GM12878 (cell line): ENCODE results near the gene RUFY3. TPM values are rescaled to one million over a fixed set of nuclear protein-coding genes. Genes with fewer than 3 reads are reported as not detected.

Experiments used
- ATAC-seq: fragments of 200-7000 bp; cut with Tn5 transposase; 3 replicates; pipeline ENCODE4 v1.9.1; 2020; ENCODE audit warnings: mild to moderate bottlenecking, moderate library complexity
- BruUV-seq: library from RNA; stranded (reverse); fragments of 400-500 nt; replicated peaks from 2 replicates; lab custom pipeline; 2021; lab: Mats Ljungman, UMichigan
- CTCF ChIA-PET: fragments of 300-600 bp; sonication (Branson Sonifier 250); formaldehyde crosslinking; extraction: SDS; loops from one replicate; lab custom pipeline; 2021; ENCODE audit warnings: inconsistent platforms; lab: Yijun Ruan, JAX
- POLR2A ChIA-PET: fragments of 350-600 bp; formaldehyde crosslinking; extraction: SDS; loops from one replicate; lab custom pipeline; 2021; ENCODE audit warnings: inconsistent platforms; lab: Charles Lee
- RAD21 ChIA-PET: fragments of 300-600 bp; sonication (Branson Sonifier 250); formaldehyde crosslinking; loops from one replicate; lab custom pipeline; 2023; ENCODE audit warnings: antibody characterized with exemption; ENCODE audit not compliant: unreplicated experiment; lab: Charles Lee
- SMC1A ChIA-PET: fragments of 300-600 bp; sonication (Branson Sonifier 250); formaldehyde crosslinking; loops from one replicate; lab custom pipeline; 2023; ENCODE audit not compliant: unreplicated experiment, uncharacterized antibody; lab: Charles Lee
- DNase-seq: peaks from one replicate; pipeline ENCODE4 v3.0.0-alpha.2; 2011; ENCODE audit warnings: low read depth, low spot score
- FAIRE-seq: peaks from 3 replicates; lab custom pipeline; 2011; peaks lifted over from hg19 to GRCh38; lab: Jason Lieb, UNC
- H2AFZ ChIP-seq: 2 replicates; pipeline ENCODE4 v1.6.0; 2011; ENCODE audit warnings: low read depth, low read length, control low read depth; ENCODE audit not compliant: control insufficient read depth
- H3K27ac ChIP-seq: 2 replicates; pipeline ENCODE4 v1.5.1; 2011; ENCODE audit warnings: control low read depth; ENCODE audit not compliant: control insufficient read depth, insufficient read depth
- H3K27me3 ChIP-seq, 2 experiments: replicated peaks in 1 of 2; 2 replicates each; pipeline versions ENCODE4 v1.6.0 to v1.6.1; 2011; ENCODE audit warnings: low read length in 1 of 2; ENCODE audit not compliant: control insufficient read depth in 2 of 2, insufficient read depth in 2 of 2
- H3K36me3 ChIP-seq, 2 experiments: 2 replicates each; pipeline ENCODE4 v1.5.1; 2011; ENCODE audit warnings: low read length in 1 of 2; ENCODE audit not compliant: control insufficient read depth in 2 of 2, insufficient read depth in 2 of 2
- H3K4me1 ChIP-seq: 2 replicates; pipeline ENCODE4 v1.6.1; 2011; ENCODE audit warnings: mild to moderate bottlenecking, low read length, moderate library complexity, mixed read lengths; ENCODE audit not compliant: control insufficient read depth, insufficient read depth
- H3K4me2 ChIP-seq: 2 replicates; pipeline ENCODE4 v1.6.0; 2011; ENCODE audit warnings: control low read depth; ENCODE audit not compliant: control insufficient read depth, insufficient read depth
- H3K4me3 ChIP-seq: fragments of 200-600 bp; sonication (generic); 2 replicates; pipeline ENCODE4 v1.5.1; 2016
- H3K79me2 ChIP-seq: 2 replicates; pipeline ENCODE4 v1.6.0; 2011; ENCODE audit warnings: low read length; ENCODE audit not compliant: control insufficient read depth, insufficient read depth
- H3K9ac ChIP-seq: 2 replicates; pipeline ENCODE4 v1.8.0; 2011; ENCODE audit warnings: low read length, control low read depth, mixed read lengths; ENCODE audit not compliant: control insufficient read depth, insufficient read depth
- H3K9me3 ChIP-seq: replicated peaks from 3 replicates; pipeline ENCODE4 v1.5.1; 2011; ENCODE audit warnings: mild to moderate bottlenecking, low read length; ENCODE audit not compliant: control insufficient read depth, insufficient read depth
- H4K20me1 ChIP-seq: 2 replicates; pipeline ENCODE4 v1.6.0; 2011; ENCODE audit not compliant: control insufficient read depth, insufficient read depth
- E2F4 ChIP-seq: IDR thresholded peaks from 2 replicates; pipeline ENCODE4 v1.6.1; 2012; ENCODE audit warnings: low read depth, low read length, improper control_type of control experiment
- IRF4 ChIP-seq: IDR thresholded peaks from 2 replicates; pipeline ENCODE4 v1.6.1; 2011; ENCODE audit warnings: low read depth, low read length
- RELB ChIP-seq: fragments of 450-650 bp; IDR thresholded peaks from 2 replicates; pipeline ENCODE4 v1.6.1; 2017; ENCODE audit warnings: low read depth, mild to moderate bottlenecking, moderate library complexity
- REST ChIP-seq: IDR thresholded peaks from 2 replicates; pipeline ENCODE4 v1.6.1; 2012; ENCODE audit warnings: mild to moderate bottlenecking, low read depth, low read length
- SUPT20H ChIP-seq: IDR thresholded peaks from 2 replicates; pipeline ENCODE4 v1.6.1; 2011; ENCODE audit warnings: low read depth, mild to moderate bottlenecking, low read length, moderate library complexity, borderline replicate concordance; ENCODE audit not compliant: control insufficient read depth
- WGBS: methylation state at CpG from one replicate; pipeline ENCODE4 v1.1.6; 2016; ENCODE audit warnings: low lambda C conversion rate; ENCODE audit not compliant: insufficient replicate concordance, insufficient coverage; ENCODE audit errors: missing lambda C conversion rate; 5-methylcytosine and 5-hydroxymethylcytosine counted together
- in situ Hi-C: fragments of 300-500 bp; cut with MboI; formaldehyde crosslinking; loops from 9 replicates; pipeline ENCODE4 v1.14.3; 2018; ENCODE audit warnings: mixed read lengths
- intact Hi-C: fragments of 100-400 bp; cut with micrococcal nuclease; formaldehyde crosslinking; loops from one replicate; pipeline ENCODE4 v1.14.2; 2022; ENCODE audit not compliant: unreplicated experiment
- polyA plus RNA-seq, 11 experiments: library from polyadenylated mRNA; depleted of rRNA in 4 of 11; unstranded in 6 of 11; stranded (reverse) in 5 of 11; fragments of >200 nt; fragmentation: Nextera tagmentation in 4 of 11; fragmentation: Illumina TruSeq in 1 of 11; extraction: Ambion mirVana in 4 of 11; extraction: Trizol in 1 of 11; gene quantifications; 1 replicate in 1 of 11; 2 replicates in 10 of 11; pipeline versions ENCODE4 v1.2.1 to v1.2.3, GENCODE V29; 2011 to 2016; ENCODE audit warnings: inconsistent platforms in 2 of 11, missing spikeins in 2 of 11, low read depth in 1 of 11
- total RNA-seq, 4 experiments: library from RNA; depleted of rRNA in 3 of 4; stranded (reverse); fragments of >200 nt in 3 of 4; fragmentation: Illumina TruSeq in 1 of 4; extraction: Trizol in 1 of 4; gene quantifications; 2 replicates each; pipeline versions ENCODE4 v1.2.1 to v1.2.3, GENCODE V29; 2013 to 2021

Gene RUFY3
- total and polyA plus RNA-seq, 10 of the 15 experiments (the other 5 are each of a cell fraction or from before 2014, with no cell fraction given) = 5.1 to 28.3 (median 13.1) TPM

- no peak overlapping the region for H3K4me2 ChIP-seq
- BruUV-seq = no TSS peak
- ChIA-PET RAD21 (no interaction called here), POLR2A (interaction anchor here (0.6 kb wide), 1 partner anchor 1662 kb away, joined by 3 read pairs; no protein-coding TSS in a partner anchor), CTCF (interaction anchor here (0.9 to 1.0 kb wide), 2 partner anchors 10 to 48 kb away, joined by 3 to 4 read pairs; no protein-coding TSS in a partner anchor), SMC1A (interaction anchor here (1.0 to 1.6 kb wide), 3 partner anchors 11 to 94 kb away, joined by 3 to 7 read pairs (median 4); no protein-coding TSS in a partner anchor)
- no peaks in the 10 kb centered on the region; a peak in 1 of 4 replicates for H3K36me3 ChIP-seq
- H3K4me3 ChIP-seq = no peak overlapping the region
- H3K9me3 ChIP-seq = no peaks in the 10 kb centered on the region
- H3K4me1 ChIP-seq = no peaks in the 10 kb centered on the region
- 73% methylated on average over 4 of the region's 4 CpGs for WGBS
- intact Hi-C loops = no loop called here
- H3K27me3 ChIP-seq = no peaks in the 10 kb centered on the region
- H3K79me2 ChIP-seq = no peaks in the 10 kb centered on the region
- DNase-seq (no peak), FAIRE-seq (no peak), ATAC-seq (no peak)
- in situ Hi-C loops = no loop called here
- H4K20me1 ChIP-seq = no peaks in the 10 kb centered on the region
- no peak overlapping the region for H2AFZ ChIP-seq
- no peak overlapping the region for H3K9ac ChIP-seq
- H3K27ac ChIP-seq = no peak overlapping the region
- TF ChIP-seq IRF4 (no peak), REST (no peak), E2F4 (no peak), RELB (no peak), SUPT20H (no peak)
Observed at GRCh38 chr4:70783096-70783495, 61.3 kb downstream of the RUFY3 start.
